AG09309 (cell line): ENCODE results near the gene L3MBTL4.

Experiments
- DNase-seq: peaks from one replicate; pipeline ENCODE4 v3.0.0-alpha.2; 2010; ENCODE audit warnings: low read depth
- H3K4me3 ChIP-seq: 2 replicates; pipeline ENCODE4 v1.5.1; 2011; ENCODE audit warnings: mild to moderate bottlenecking, low read depth, low read length, moderate library complexity; ENCODE audit not compliant: control insufficient read depth
- TF ChIP-seq, protein P1 (sequence below): IDR thresholded peaks from 2 replicates; pipeline ENCODE4 v1.5.1; 2011; ENCODE audit warnings: mild to moderate bottlenecking, low read depth, low read length, inconsistent platforms; ENCODE audit not compliant: insufficient read depth, control insufficient read depth; ENCODE audit errors: missing control alignments

The L3MBTL4 gene

DNA sequence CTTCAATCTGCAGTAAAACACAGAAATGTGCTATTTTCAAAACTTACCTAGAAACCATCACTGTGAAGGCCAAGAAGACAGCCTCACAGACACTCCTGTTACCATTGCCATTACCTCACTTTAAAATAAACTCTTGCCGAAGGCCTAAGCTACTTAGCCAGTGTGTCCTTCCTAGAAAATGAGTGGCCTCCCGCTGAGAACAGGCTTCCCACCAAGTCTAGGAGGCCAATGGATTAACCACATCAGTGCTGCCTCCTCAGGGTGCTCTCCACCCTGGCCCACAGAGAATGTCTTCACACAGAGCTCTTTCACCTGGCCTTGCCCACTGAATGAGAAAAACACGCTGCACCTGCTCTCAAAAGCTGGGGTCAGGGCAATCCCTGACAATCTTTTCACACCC, 47.5 kb downstream of the L3MBTL4 start:
- no peak for DNase-seq
- TF ChIP-seq, protein P1, sequence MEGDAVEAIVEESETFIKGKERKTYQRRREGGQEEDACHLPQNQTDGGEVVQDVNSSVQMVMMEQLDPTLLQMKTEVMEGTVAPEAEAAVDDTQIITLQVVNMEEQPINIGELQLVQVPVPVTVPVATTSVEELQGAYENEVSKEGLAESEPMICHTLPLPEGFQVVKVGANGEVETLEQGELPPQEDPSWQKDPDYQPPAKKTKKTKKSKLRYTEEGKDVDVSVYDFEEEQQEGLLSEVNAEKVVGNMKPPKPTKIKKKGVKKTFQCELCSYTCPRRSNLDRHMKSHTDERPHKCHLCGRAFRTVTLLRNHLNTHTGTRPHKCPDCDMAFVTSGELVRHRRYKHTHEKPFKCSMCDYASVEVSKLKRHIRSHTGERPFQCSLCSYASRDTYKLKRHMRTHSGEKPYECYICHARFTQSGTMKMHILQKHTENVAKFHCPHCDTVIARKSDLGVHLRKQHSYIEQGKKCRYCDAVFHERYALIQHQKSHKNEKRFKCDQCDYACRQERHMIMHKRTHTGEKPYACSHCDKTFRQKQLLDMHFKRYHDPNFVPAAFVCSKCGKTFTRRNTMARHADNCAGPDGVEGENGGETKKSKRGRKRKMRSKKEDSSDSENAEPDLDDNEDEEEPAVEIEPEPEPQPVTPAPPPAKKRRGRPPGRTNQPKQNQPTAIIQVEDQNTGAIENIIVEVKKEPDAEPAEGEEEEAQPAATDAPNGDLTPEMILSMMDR = no peak
- H3K4me3 ChIP-seq = no peak overlapping the region

DNA sequence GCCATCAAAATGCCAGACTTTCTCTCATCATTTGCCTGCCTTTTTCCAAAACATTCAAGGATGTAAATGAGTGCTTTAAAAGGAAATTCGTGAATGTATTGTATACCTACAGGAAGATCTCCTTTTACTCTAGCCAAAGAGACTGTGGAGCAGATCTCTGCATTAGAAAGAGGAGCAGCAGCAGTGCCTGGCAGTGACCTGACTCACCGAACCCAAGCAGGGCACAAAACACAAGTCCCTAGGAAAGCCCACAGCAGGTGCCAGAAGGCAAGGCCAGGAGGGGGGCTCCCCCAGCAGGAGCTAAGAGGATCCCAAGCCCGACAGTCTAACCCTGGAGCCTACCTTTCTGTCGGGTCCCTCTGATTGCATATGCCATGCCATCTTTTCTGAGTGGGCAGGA, 47.9 kb downstream of the L3MBTL4 start:
- no peak overlapping the region for H3K4me3 ChIP-seq
- TF ChIP-seq, protein P1 = no peak
- DNase-seq = no peak

DNA sequence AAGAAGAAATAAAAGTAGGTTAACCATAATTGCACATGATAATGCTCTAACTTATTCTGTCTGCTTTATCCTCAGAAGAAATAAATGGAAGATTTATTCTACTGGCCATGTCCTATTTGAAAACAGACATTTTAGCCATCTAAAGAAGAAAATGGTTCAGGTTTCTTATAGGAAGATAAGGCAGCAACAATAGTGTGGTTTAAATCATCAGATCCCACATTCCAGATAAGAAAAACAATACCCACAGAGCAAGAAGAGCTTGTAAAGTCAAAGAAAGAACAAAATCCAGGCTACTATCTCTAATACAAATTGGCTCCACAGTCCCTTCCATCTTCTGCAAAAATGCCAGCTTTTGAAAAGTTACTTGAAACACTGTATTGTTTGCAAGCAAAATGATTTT, 49.3 kb downstream of the L3MBTL4 start:
- TF ChIP-seq, protein P1 = no peak

DNA sequence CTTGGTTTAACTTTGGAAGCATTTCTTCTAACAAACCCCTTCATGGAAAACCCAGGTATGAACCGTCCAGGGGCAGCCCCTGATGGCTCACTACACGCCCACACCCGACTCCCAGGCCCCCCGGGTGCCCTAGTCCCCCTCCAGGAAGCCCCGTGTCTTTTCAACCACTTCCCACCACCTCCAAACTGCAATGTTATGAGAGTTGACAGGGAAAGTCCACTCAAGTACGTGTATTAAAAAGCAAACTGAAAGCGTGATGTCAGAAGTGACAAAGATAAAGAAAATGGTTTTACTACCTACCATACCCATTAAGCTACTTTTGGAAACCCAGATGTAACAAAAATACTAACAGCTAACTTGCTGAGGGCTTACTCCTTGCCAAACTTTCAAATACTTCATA, 51.5 kb downstream of the L3MBTL4 start:
- H3K4me3 ChIP-seq = no peak overlapping the region

More for the DNA sequence above, 49.3 kb downstream of the L3MBTL4 start:
- no peak for DNase-seq
- H3K4me3 ChIP-seq = no peak overlapping the region

DNA sequence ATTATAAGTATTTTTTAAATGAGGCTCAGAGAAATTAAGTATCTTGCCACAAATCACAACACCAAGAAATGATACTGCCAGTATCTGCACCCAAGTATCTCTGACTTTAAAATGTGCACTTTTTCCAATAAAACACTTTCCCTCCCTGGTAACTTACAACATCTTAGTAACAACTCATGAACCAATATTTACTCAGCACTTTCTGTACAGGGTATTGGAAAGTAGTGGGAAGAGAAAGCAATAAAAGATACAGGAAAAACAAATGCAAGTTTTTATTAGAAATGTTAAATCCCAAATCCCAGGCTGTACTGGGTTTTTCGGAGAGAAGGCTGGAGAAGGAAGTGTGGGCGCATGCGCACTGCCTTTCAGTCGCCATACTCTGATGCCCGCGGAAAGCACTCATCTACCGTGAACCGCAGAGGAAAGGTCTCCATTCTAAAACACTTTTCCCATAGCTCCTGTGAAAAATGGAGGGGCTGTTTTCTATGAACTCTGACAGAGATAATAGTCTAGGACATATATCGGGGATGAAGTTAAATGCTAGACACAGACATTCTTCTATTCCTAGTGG, 52.1 kb downstream of the L3MBTL4 start:
- TF ChIP-seq, protein P1 = no peak
- no peak for DNase-seq
- no peak overlapping the region for H3K4me3 ChIP-seq

More for the DNA sequence above, 51.5 kb downstream of the L3MBTL4 start:
- no peak for DNase-seq
- TF ChIP-seq, protein P1 = no peak

DNA sequence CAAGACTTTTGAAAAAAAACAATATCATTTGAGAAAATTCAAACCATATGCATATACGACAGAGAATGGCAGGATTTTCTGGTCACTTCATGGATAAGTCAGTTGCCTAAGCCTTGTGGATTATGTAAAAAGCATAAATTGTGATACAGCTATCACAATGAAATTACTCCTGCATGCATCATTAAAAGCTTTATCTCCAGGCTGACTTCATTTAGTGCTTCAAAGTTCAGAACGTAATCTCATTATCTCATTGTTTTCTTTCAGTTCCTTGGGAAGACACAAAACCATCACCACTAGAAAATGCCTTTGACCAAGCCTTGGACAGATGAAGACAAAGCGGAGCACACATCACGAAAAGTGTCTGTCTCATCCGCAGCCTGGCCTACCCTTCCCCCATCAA, 57.0 kb downstream of the L3MBTL4 start:
- TF ChIP-seq, protein P1 = no peak
- H3K4me3 ChIP-seq = no peak overlapping the region
- no peak for DNase-seq

DNA sequence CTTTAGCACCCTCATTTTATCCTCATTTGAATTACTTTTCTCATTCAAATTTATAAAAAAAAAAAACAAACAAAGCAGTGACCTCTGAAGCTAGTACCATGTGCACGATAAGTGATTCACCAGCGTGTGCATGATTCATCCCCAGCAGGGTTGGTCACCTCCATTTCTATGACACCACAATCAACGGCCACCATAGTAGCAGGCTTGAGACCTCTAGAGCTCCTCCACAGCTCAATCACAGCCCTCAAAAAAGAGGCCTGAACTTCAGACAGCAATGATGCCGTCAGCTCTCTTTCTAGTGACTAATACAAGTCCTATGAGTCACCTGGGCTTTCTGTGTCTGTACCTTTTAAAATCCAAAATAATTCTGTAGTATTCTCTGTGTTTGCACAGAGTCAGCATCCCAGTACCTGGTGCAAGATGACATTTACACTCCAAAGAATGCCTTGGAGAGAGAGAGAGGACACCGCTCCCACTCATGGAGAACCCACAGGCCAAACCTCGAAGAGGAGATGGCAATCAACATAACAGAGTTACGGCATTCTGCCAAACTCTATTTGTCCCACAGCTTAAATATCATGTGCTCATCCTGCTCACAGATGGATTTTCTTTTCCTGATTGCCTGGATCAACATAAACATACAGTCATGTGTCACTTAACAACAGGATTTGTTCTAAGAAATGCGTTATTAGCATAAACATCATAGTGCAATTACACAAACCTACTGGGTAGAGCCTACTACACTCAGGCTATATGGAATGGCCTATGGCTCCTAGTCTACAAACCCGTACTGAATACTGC, 58.7 kb downstream of the L3MBTL4 start:
- TF ChIP-seq, protein P1 = no peak
- no peak overlapping the region for H3K4me3 ChIP-seq
- DNase-seq = no peak
